ENCODE results near the gene SLC25A30. TPM values are rescaled to one million over a fixed set of nuclear protein-coding genes. Genes with fewer than 3 reads are reported as not detected.

SLC25A30 gene
- total and polyA plus RNA-seq, 9 of the 15 experiments (the other 6 are each of a cell fraction or from before 2014, with no cell fraction given): 1.1 to 11.1 (median 5.6) TPM

DNA sequence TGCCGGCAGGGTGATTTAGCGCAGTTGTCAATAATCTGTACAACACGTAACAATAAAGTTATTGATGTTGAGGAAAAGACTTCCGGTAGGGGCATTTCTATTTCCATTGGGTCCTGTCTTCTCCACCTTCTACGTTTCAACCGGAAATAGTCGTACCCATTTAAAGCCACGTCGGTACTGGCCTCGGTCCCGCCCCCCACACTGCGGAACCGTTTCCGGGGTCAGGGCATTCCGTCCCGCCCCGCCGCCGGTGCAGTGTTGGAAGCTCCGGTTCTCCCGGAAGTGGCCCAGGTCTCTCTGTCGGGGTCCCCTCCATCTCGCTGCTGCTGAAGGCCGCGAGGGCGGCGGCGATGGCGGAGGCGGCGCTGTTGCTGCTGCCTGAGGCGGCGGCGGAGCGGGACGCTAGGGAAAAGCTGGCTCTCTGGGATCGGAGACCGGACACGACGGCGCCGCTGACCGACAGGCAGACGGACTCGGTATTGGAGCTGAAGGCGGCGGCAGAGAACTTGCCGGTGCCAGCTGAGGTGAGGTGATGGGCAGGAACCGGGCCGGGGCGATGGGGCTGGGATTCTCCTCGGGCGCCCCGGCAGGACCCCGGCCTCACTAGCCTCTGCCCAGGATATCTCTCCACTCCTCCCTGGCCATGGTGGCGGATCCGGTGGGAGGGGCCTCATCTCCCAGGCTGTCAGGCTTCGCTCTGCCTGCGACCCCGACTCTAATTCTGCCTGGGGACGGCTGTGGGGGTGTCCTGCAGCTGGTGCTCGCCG is 46.7 kb upstream of the SLC25A30 start, which contains the start of gene COG3 (continued):
- TF ChIP-seq, protein P1, sequence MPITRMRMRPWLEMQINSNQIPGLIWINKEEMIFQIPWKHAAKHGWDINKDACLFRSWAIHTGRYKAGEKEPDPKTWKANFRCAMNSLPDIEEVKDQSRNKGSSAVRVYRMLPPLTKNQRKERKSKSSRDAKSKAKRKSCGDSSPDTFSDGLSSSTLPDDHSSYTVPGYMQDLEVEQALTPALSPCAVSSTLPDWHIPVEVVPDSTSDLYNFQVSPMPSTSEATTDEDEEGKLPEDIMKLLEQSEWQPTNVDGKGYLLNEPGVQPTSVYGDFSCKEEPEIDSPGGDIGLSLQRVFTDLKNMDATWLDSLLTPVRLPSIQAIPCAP (CRISPR knock-in tag; IDR thresholded peaks at IDR 0.05; ENCODE audit: borderline replicate concordance): no peak
- TF ChIP-seq KDM2B (CRISPR knock-in tag; IDR thresholded peaks at IDR 0.05): no peak
- TF ChIP-seq FOXP1 (CRISPR knock-in tag; IDR thresholded peaks at IDR 0.05): 0 out of 2 replicates have a peak, but pooled peaks have one; percentile 30
- TF ChIP-seq ZNF165 (CRISPR knock-in tag; IDR thresholded peaks at IDR 0.05; ENCODE audit: borderline replicate concordance): no peak
- TF ChIP-seq KLF10 (CRISPR knock-in tag; IDR thresholded peaks at IDR 0.05): no peak
- TF ChIP-seq HDAC1 (IDR thresholded peaks at IDR 0.05): peak in 1 of 2 experiments; percentile 74; a peak in 2 of 4 replicates
- no peak for TF ChIP-seq HDAC8 (tag; IDR thresholded peaks at IDR 0.05)
- no peak for TF ChIP-seq ZBTB7A (IDR thresholded peaks at IDR 0.05; ENCODE audit: borderline replicate concordance, control insufficient read depth, low read depth, low read length)
- TF ChIP-seq, protein P2, sequence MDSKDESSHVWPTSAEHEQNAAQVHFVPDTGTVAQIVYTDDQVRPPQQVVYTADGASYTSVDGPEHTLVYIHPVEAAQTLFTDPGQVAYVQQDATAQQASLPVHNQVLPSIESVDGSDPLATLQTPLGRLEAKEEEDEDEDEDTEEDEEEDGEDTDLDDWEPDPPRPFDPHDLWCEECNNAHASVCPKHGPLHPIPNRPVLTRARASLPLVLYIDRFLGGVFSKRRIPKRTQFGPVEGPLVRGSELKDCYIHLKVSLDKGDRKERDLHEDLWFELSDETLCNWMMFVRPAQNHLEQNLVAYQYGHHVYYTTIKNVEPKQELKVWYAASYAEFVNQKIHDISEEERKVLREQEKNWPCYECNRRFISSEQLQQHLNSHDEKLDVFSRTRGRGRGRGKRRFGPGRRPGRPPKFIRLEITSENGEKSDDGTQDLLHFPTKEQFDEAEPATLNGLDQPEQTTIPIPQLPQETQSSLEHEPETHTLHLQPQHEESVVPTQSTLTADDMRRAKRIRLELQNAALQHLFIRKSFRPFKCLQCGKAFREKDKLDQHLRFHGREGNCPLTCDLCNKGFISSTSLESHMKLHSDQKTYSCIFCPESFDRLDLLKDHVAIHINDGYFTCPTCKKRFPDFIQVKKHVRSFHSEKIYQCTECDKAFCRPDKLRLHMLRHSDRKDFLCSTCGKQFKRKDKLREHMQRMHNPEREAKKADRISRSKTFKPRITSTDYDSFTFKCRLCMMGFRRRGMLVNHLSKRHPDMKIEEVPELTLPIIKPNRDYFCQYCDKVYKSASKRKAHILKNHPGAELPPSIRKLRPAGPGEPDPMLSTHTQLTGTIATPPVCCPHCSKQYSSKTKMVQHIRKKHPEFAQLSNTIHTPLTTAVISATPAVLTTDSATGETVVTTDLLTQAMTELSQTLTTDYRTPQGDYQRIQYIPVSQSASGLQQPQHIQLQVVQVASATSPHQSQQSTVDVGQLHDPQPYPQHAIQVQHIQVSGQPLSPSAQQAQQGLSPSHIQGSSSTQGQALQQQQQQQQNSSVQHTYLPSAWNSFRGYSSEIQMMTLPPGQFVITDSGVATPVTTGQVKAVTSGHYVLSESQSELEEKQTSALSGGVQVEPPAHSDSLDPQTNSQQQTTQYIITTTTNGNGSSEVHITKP (IDR thresholded peaks at IDR 0.05; ENCODE audit: partially characterized antibody): no peak
- no peak for TF ChIP-seq SAFB (IDR thresholded peaks at IDR 0.05; ENCODE audit: borderline replicate concordance, low read depth, low read length)
- peak in 1 of 2 experiments; percentile 53; a peak in 1 of 4 replicates for TF ChIP-seq SIN3A (IDR thresholded peaks at IDR 0.05; ENCODE audit: borderline replicate concordance in 2 of 2, control insufficient read depth in 1 of 2, low read depth in 2 of 2, low read length in 2 of 2)
- TF ChIP-seq FOXJ2 (tag; IDR thresholded peaks at IDR 0.05): peak; percentile 57; the same call in 1 of the 2 replicates
- no peak for TF ChIP-seq HNRNPK (IDR thresholded peaks at IDR 0.05; ENCODE audit: low read depth, low read length, poor library complexity, severe bottlenecking)
- TF ChIP-seq, protein P3, sequence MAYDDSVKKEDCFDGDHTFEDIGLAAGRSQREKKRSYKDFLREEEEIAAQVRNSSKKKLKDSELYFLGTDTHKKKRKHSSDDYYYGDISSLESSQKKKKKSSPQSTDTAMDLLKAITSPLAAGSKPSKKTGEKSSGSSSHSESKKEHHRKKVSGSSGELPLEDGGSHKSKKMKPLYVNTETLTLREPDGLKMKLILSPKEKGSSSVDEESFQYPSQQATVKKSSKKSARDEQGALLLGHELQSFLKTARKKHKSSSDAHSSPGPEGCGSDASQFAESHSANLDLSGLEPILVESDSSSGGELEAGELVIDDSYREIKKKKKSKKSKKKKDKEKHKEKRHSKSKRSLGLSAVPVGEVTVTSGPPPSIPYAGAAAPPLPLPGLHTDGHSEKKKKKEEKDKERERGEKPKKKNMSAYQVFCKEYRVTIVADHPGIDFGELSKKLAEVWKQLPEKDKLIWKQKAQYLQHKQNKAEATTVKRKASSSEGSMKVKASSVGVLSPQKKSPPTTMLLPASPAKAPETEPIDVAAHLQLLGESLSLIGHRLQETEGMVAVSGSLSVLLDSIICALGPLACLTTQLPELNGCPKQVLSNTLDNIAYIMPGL (CRISPR knock-in tag; IDR thresholded peaks at IDR 0.05): peak; percentile 69; the same call in 1 of the 2 replicates
- TF ChIP-seq, protein P4, sequence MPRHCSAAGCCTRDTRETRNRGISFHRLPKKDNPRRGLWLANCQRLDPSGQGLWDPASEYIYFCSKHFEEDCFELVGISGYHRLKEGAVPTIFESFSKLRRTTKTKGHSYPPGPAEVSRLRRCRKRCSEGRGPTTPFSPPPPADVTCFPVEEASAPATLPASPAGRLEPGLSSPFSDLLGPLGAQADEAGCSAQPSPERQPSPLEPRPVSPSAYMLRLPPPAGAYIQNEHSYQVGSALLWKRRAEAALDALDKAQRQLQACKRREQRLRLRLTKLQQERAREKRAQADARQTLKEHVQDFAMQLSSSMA (CRISPR knock-in tag; IDR thresholded peaks at IDR 0.05): no peak
- TF ChIP-seq, protein P5, sequence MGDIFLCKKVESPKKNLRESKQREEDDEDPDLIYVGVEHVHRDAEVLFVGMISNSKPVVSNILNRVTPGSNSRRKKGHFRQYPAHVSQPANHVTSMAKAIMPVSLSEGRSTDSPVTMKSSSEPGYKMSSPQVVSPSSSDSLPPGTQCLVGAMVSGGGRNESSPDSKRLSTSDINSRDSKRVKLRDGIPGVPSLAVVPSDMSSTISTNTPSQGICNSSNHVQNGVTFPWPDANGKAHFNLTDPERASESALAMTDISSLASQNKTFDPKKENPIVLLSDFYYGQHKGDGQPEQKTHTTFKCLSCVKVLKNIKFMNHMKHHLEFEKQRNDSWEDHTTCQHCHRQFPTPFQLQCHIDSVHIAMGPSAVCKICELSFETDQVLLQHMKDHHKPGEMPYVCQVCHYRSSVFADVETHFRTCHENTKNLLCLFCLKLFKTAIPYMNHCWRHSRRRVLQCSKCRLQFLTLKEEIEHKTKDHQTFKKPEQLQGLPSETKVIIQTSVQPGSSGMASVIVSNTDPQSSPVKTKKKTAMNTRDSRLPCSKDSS (IDR thresholded peaks at IDR 0.05; ENCODE audit: low read depth, partially characterized antibody): no peak
- peak; percentile 50 for TF ChIP-seq TAF9B (IDR thresholded peaks at IDR 0.05; ENCODE audit: partially characterized antibody)

All from K562 (cell line).